Activated naive CD8-positive, alpha-beta T cell treated with anti-CD3 and anti-CD28 coated beads for 36 hours (primary cell): ENCODE data around the gene RPUSD3. TPM values are rescaled to one million over a fixed set of nuclear protein-coding genes. Genes with fewer than 3 reads are reported as not detected.
"Not testable (repeated sequence)": the region's sequence is repeated elsewhere in the genome, so short reads cannot be mapped to it uniquely, and the experiment has no call there.

Experiments used
- DNase-seq: peaks from one replicate; pipeline ENCODE4 v3.0.0; 2021
- H3K27ac Mint-ChIP-seq: one replicate; pipeline ENCODE4 v1.8.0; 2022; ENCODE audit warnings: mild to moderate bottlenecking, moderate library complexity, mixed read lengths
- H3K27me3 Mint-ChIP-seq: one replicate; pipeline ENCODE4 v1.8.0; 2022; ENCODE audit warnings: mild to moderate bottlenecking, mixed read lengths
- H3K36me3 Mint-ChIP-seq: one replicate; pipeline ENCODE4 v1.8.0; 2021; ENCODE audit warnings: mild to moderate bottlenecking, mixed read lengths
- H3K4me1 Mint-ChIP-seq: one replicate; pipeline ENCODE4 v1.8.0; 2021; ENCODE audit warnings: mixed read lengths
- H3K4me3 Mint-ChIP-seq: one replicate; pipeline ENCODE4 v1.8.0; 2022; ENCODE audit warnings: mild to moderate bottlenecking, moderate library complexity, mixed read lengths
- H3K9me3 Mint-ChIP-seq: one replicate; pipeline ENCODE4 v1.8.0; 2022; ENCODE audit warnings: mixed read lengths
- total RNA-seq, 2 experiments: library from RNA; stranded (reverse); gene quantifications; one replicate each; pipeline ENCODE4 v1.2.3, GENCODE V29; 2021

Gene RPUSD3
- total RNA-seq, 2 experiments from 2014 or later: 69.2 to 71.2 TPM

- not testable (repeated sequence) for H3K9me3 Mint-ChIP-seq, DNase-seq, H3K36me3 Mint-ChIP-seq, H3K4me1 Mint-ChIP-seq, H3K4me3 Mint-ChIP-seq, H3K27ac Mint-ChIP-seq
- peaks cover 11% of the 10 kb centered on the region for H3K27me3 Mint-ChIP-seq
Observed at GRCh38 chr3:9854291-9854940, 10.6 kb upstream of the RPUSD3 start.

GRCh38 chr3:9852528-9852927 is 8.7 kb upstream of the RPUSD3 start:
- H3K27ac Mint-ChIP-seq: no peak overlapping the region
- H3K27me3 Mint-ChIP-seq: peaks cover 11% of the 10 kb centered on the region
- peaks cover 6% of the 10 kb centered on the region for H3K4me1 Mint-ChIP-seq
- H3K9me3 Mint-ChIP-seq: no peaks in the 10 kb centered on the region
- no peaks in the 10 kb centered on the region for H3K36me3 Mint-ChIP-seq
- no peak overlapping the region for H3K4me3 Mint-ChIP-seq
- no peak for DNase-seq

GRCh38 chr3:9851926-9852325 is 8.1 kb upstream of the RPUSD3 start:
- not testable (repeated sequence) for H3K4me1 Mint-ChIP-seq, H3K27ac Mint-ChIP-seq, H3K9me3 Mint-ChIP-seq, DNase-seq, H3K4me3 Mint-ChIP-seq, H3K36me3 Mint-ChIP-seq
- H3K27me3 Mint-ChIP-seq: peaks cover 11% of the 10 kb centered on the region

- not testable (repeated sequence) for DNase-seq, H3K4me1 Mint-ChIP-seq, H3K27ac Mint-ChIP-seq, H3K4me3 Mint-ChIP-seq, H3K9me3 Mint-ChIP-seq, H3K36me3 Mint-ChIP-seq
- peaks cover 11% of the 10 kb centered on the region for H3K27me3 Mint-ChIP-seq
Observed at GRCh38 chr3:9851383-9851782, 7.6 kb upstream of the RPUSD3 start.

GRCh38 chr3:9848860-9849259 is 5.1 kb upstream of the RPUSD3 start:
- not testable (repeated sequence) for H3K36me3 Mint-ChIP-seq, H3K9me3 Mint-ChIP-seq, H3K4me3 Mint-ChIP-seq, DNase-seq, H3K27ac Mint-ChIP-seq
- H3K27me3 Mint-ChIP-seq: peaks cover 11% of the 10 kb centered on the region
- peaks cover 18% of the 10 kb centered on the region for H3K4me1 Mint-ChIP-seq

GRCh38 chr3:9847870-9848269 is 4.1 kb upstream of the RPUSD3 start:
- peaks cover 18% of the 10 kb centered on the region for H3K4me1 Mint-ChIP-seq
- not testable (repeated sequence) for H3K36me3 Mint-ChIP-seq, H3K27ac Mint-ChIP-seq, H3K9me3 Mint-ChIP-seq, H3K4me3 Mint-ChIP-seq, H3K27me3 Mint-ChIP-seq, DNase-seq

GRCh38 chr3:9846931-9847488 is 3.2 kb upstream of the RPUSD3 start:
- Mint-ChIP-seq H3K36me3 (peaks cover 6% of the 10 kb centered on the region), H3K27ac (no peak overlapping the region), H3K9me3 (no peaks in the 10 kb centered on the region), H3K4me3 (no peak overlapping the region), H3K4me1 (peaks cover 25% of the 10 kb centered on the region), H3K27me3 (no peaks in the 10 kb centered on the region)
- DNase-seq: no peak

- peaks cover 11% of the 10 kb centered on the region for H3K36me3 Mint-ChIP-seq
- no peak overlapping the region for H3K4me3 Mint-ChIP-seq
- H3K9me3 Mint-ChIP-seq: no peaks in the 10 kb centered on the region
- H3K4me1 Mint-ChIP-seq: peaks cover 29% of the 10 kb centered on the region
- no peak for DNase-seq
- no peak overlapping the region for H3K27ac Mint-ChIP-seq
- H3K27me3 Mint-ChIP-seq: no peaks in the 10 kb centered on the region
Observed at GRCh38 chr3:9846231-9846630, 2.4 kb upstream of the RPUSD3 start.

- no peak overlapping the region for H3K27ac Mint-ChIP-seq
Observed at GRCh38 chr3:9841015-9841414, 2.8 kb downstream of the RPUSD3 start.

GRCh38 chr3:9838856-9839255 is 5.0 kb downstream of the RPUSD3 start:
- H3K4me3 Mint-ChIP-seq: no peak overlapping the region
- H3K9me3 Mint-ChIP-seq: no peaks in the 10 kb centered on the region
- H3K36me3 Mint-ChIP-seq: peaks cover 25% of the 10 kb centered on the region
- H3K27me3 Mint-ChIP-seq: no peaks in the 10 kb centered on the region
- no peak for DNase-seq
- H3K4me1 Mint-ChIP-seq: peaks cover 13% of the 10 kb centered on the region
- H3K27ac Mint-ChIP-seq: no peak overlapping the region

More at GRCh38 chr3:9841015-9841414, 2.8 kb downstream of the RPUSD3 start:
- peaks cover 26% of the 10 kb centered on the region for H3K4me1 Mint-ChIP-seq
- no peaks in the 10 kb centered on the region for H3K27me3 Mint-ChIP-seq
- no peak for DNase-seq
- H3K36me3 Mint-ChIP-seq: peaks cover 18% of the 10 kb centered on the region
- no peaks in the 10 kb centered on the region for H3K9me3 Mint-ChIP-seq
- H3K4me3 Mint-ChIP-seq: no peak overlapping the region

- H3K36me3 Mint-ChIP-seq: peaks cover 25% of the 10 kb centered on the region
Observed at GRCh38 chr3:9837701-9838582, 5.9 kb downstream of the RPUSD3 start.

GRCh38 chr3:9834520-9835380 is 9.1 kb downstream of the RPUSD3 start:
- Mint-ChIP-seq H3K36me3 (peaks cover 14% of the 10 kb centered on the region), H3K4me3 (no peak overlapping the region), H3K4me1 (peaks cover 5% of the 10 kb centered on the region), H3K27me3 (no peaks in the 10 kb centered on the region), H3K27ac (no peak overlapping the region), H3K9me3 (no peaks in the 10 kb centered on the region)
- no peak for DNase-seq

More at GRCh38 chr3:9837701-9838582, 5.9 kb downstream of the RPUSD3 start:
- H3K9me3 Mint-ChIP-seq: no peaks in the 10 kb centered on the region
- no peak for DNase-seq
- peaks cover 11% of the 10 kb centered on the region for H3K4me1 Mint-ChIP-seq
- H3K4me3 Mint-ChIP-seq: no peak overlapping the region
- no peak overlapping the region for H3K27ac Mint-ChIP-seq
- no peaks in the 10 kb centered on the region for H3K27me3 Mint-ChIP-seq

GRCh38 chr3:9833078-9833477 is 10.7 kb downstream of the RPUSD3 start:
- Mint-ChIP-seq H3K27me3 (no peaks in the 10 kb centered on the region), H3K9me3 (no peaks in the 10 kb centered on the region), H3K4me1 (peaks cover 5% of the 10 kb centered on the region)

GRCh38 chr3:9831253-9831652 is 12.6 kb downstream of the RPUSD3 start:
- Mint-ChIP-seq H3K27ac (no peak overlapping the region), H3K27me3 (no peaks in the 10 kb centered on the region), H3K4me1 (peaks cover 5% of the 10 kb centered on the region), H3K4me3 (no peak overlapping the region), H3K9me3 (no peaks in the 10 kb centered on the region), H3K36me3 (peaks cover 14% of the 10 kb centered on the region)
- DNase-seq: no peak

More at GRCh38 chr3:9833078-9833477, 10.7 kb downstream of the RPUSD3 start:
- Mint-ChIP-seq H3K27ac (no peak overlapping the region), H3K4me3 (no peak overlapping the region), H3K36me3 (peaks cover 14% of the 10 kb centered on the region)
- no peak for DNase-seq
